ENCODE results near the gene PLIN5. TPM values are rescaled to one million over a fixed set of nuclear protein-coding genes. Genes with fewer than 3 reads are reported as not detected.

Gene PLIN5
- total RNA-seq, 1 experiment from 2014 or later = 3.9 TPM

DNA sequence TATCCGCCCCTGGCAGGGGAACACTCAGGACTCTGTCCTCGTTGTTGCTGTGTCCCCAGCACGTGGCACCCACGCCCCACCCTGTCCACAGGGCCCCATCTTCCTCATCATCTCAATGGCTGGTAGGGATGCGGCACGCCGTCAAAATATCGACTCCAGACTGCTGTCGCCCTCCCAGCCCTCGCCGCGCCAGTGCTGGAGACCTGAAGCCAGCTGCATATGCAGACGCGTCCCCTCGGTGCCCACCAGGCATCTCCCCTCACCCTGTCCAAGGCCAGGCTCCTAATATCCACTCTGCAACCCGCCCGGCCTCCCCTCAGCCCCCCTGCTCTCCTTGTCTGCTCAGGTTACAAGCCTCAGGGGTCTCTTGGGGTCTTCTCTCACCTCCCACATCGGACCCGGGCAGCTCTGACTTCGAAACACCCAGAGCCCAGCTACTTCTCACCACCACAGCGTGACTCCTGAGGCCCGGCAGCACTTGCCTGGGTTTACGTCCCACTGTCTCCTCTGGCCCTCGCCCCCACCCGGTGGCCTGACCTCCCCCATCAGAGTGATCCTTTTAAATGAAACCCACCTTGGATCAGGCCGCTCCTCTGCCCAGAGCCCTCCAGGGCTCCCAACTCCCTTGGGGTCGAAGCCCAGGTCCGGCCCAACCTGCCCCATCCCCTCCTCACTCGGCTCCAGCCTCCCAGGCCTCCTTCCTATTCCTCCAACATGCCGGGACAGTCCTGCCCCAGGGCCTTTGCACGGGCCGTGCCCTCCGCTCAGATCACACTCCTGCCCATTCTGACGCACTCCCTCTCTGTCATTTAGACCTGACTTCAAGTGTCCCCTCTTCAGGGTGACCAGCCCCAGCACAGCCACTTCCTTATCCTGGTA, 29.2 kb downstream of the PLIN5 start:
- H2AFZ ChIP-seq (ENCODE audit: low read length) = no peak overlapping the region
- H3K36me3 Mint-ChIP-seq (ENCODE audit: insufficient read depth in 1 of 3, low read depth in 3 of 3) = peaks cover 12 to 39% (median 30%) of the 10 kb centered on the region in 3 experiments; a peak in 6 of 7 replicates
- H3K18ac ChIP-seq (ENCODE audit: insufficient read length, low read depth, low read length) = no peak overlapping the region
- no peak overlapping the region for H3K4ac ChIP-seq (ENCODE audit: low read depth, low read length)
- no peak for DNase-seq
- H3K79me2 ChIP-seq (ENCODE audit: insufficient read depth, low read length) = no peaks in the 10 kb centered on the region
- no peaks in the 10 kb centered on the region for H3K4me1 ChIP-seq (ENCODE audit: insufficient read depth, low read length)
- no peaks in the 10 kb centered on the region for H4K20me1 ChIP-seq (ENCODE audit: control insufficient read depth, insufficient read depth, insufficient read length)
- H2BK20ac ChIP-seq (ENCODE audit: low read depth, low read length, poor library complexity, severe bottlenecking) = no peak overlapping the region
- TF ChIP-seq, protein P1, sequence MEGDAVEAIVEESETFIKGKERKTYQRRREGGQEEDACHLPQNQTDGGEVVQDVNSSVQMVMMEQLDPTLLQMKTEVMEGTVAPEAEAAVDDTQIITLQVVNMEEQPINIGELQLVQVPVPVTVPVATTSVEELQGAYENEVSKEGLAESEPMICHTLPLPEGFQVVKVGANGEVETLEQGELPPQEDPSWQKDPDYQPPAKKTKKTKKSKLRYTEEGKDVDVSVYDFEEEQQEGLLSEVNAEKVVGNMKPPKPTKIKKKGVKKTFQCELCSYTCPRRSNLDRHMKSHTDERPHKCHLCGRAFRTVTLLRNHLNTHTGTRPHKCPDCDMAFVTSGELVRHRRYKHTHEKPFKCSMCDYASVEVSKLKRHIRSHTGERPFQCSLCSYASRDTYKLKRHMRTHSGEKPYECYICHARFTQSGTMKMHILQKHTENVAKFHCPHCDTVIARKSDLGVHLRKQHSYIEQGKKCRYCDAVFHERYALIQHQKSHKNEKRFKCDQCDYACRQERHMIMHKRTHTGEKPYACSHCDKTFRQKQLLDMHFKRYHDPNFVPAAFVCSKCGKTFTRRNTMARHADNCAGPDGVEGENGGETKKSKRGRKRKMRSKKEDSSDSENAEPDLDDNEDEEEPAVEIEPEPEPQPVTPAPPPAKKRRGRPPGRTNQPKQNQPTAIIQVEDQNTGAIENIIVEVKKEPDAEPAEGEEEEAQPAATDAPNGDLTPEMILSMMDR (conservative IDR thresholded peaks at IDR 0.05) = no peak
- H2BK5ac ChIP-seq (ENCODE audit: insufficient read length, low read length) = no peak overlapping the region
- H3K27me3 Mint-ChIP-seq (ENCODE audit: low read depth) = peaks cover 40% of the 10 kb centered on the region
- H3K27ac ChIP-seq (ENCODE audit: insufficient read length, low read depth, low read length) = no peak overlapping the region
- no peak overlapping the region for H3K4me2 ChIP-seq (ENCODE audit: insufficient read depth, insufficient read length, low read length)
- no peak overlapping the region for H4K91ac ChIP-seq (ENCODE audit: insufficient read length, low read depth, low read length)
- H3K4me1 Mint-ChIP-seq = no peaks in the 10 kb centered on the region
- H3K9me3 Mint-ChIP-seq = no peaks in the 10 kb centered on the region
- no peak overlapping the region for H2BK15ac ChIP-seq (ENCODE audit: low read depth, low read length)
- H2BK120ac ChIP-seq (ENCODE audit: low read depth, low read length, poor library complexity, severe bottlenecking) = no peak overlapping the region
- H4K8ac ChIP-seq (replicated peaks; ENCODE audit: insufficient read length, low read depth, low read length) = no peak overlapping the region
- H2AK5ac ChIP-seq (ENCODE audit: insufficient read length, low read length) = no peak overlapping the region
- no peaks in the 10 kb centered on the region for H3K79me1 ChIP-seq (ENCODE audit: insufficient read depth, low read depth, low read length, poor library complexity, severe bottlenecking)
- no peak overlapping the region for H3K56ac ChIP-seq (ENCODE audit: insufficient read length, low read depth, low read length)
- no peak overlapping the region for H3K23ac ChIP-seq (ENCODE audit: insufficient read length, low read depth, low read length)
- no peak overlapping the region for H3K4me3 Mint-ChIP-seq
- H4K5ac ChIP-seq (ENCODE audit: insufficient read length, low read depth, low read length) = no peak overlapping the region
- no peak overlapping the region; the same call in 1 of the 2 replicates for H3K14ac ChIP-seq (ENCODE audit: insufficient read depth, low read length)
- H3K23me2 ChIP-seq (ENCODE audit: insufficient read length, low read depth, low read length, poor library complexity, severe bottlenecking) = peaks cover 2% of the 10 kb centered on the region
- no peak overlapping the region for H3K27ac Mint-ChIP-seq
- no peak overlapping the region for H2BK12ac ChIP-seq (ENCODE audit: insufficient read length, low read depth, low read length)
- H3K9ac ChIP-seq (ENCODE audit: extremely low read depth, insufficient read length, low read length) = no peak overlapping the region
- no peaks in the 10 kb centered on the region for H3K9me3 ChIP-seq (ENCODE audit: control insufficient read depth, low read depth, low read length)
- no CpG with 5 or more reads among the region's 34 CpGs for WGBS (ENCODE audit: extremely low coverage, insufficient read length, low lambda C conversion rate)
- H3T11ph ChIP-seq (ENCODE audit: low read length) = no peak overlapping the region
- no peaks in the 10 kb centered on the region for H3K27me3 ChIP-seq (ENCODE audit: insufficient read depth, low read length)
